ENCODE results near the gene ZHX3.

The ZHX3 gene

DNA sequence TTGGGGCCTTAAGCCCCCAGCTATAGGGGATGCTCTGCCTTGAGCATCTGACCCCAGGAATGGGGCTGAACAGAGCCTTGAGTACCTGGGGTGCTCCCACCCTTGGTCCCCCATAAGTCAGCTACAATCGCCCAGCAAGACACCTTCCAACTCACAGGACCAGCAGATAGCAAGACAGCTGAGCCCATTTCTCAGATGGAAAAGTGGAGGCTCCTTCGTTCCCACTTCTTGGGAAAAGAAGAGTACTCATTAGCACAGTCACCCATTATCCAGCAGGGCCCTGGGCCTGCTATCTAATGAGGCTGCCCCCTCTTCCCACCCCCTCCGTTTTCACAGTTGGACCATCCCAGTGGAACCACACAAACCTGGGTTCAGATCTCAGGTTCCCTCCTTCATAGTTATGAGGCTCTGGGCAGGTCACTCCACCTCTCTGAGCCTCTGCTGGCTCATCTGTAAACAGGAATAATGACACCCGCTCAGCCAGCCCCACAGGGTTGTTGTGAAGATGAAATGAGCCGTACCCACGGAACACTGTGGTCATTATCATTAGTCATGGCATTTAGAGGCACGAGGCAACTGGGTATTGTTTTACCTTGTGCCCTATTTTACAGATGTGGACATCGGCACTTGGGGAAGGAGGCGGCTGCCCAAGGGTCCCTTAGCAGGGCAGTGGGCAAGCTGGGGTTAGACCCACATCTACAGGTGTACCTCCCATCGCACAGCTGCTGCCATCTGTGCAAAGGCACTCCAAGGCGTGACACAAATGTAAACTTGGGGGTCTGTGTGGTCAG lies 27.6 kb upstream of the ZHX3 start:
- Histone ChIP-seq H3K27me3 (ENCODE audit: insufficient read depth, low read length, poor library complexity) (no peaks in the 10 kb centered on the region), H3K9ac (ENCODE audit: low read length) (no peak overlapping the region), H2BK120ac (ENCODE audit: low read depth, low read length) (no peak overlapping the region), H3K56ac (ENCODE audit: low read length) (no peak overlapping the region), H3K4me1 (ENCODE audit: control insufficient read depth, low read depth, low read length) (peaks cover 2% of the 10 kb centered on the region), H2AK5ac (ENCODE audit: low read length) (no peak overlapping the region), H3K4me3 (ENCODE audit: low read length) (no peak overlapping the region), H3K27ac (ENCODE audit: low read depth, low read length) (no peak overlapping the region), H3K79me2 (ENCODE audit: control insufficient read depth, insufficient read depth, low read length) (no peaks in the 10 kb centered on the region), H4K5ac (ENCODE audit: low read length) (no peak overlapping the region), H2BK15ac (replicated peaks; ENCODE audit: low read depth) (no peak overlapping the region), H3K36me3 (ENCODE audit: control insufficient read depth, insufficient read depth, low read length) (no peaks in the 10 kb centered on the region), H2BK5ac (ENCODE audit: low read length) (no peak overlapping the region), H3K18ac (ENCODE audit: low read length) (no peak overlapping the region), H3K4me2 (ENCODE audit: low read length) (no peak overlapping the region), H4K8ac (ENCODE audit: low read depth, low read length) (no peak overlapping the region), H3K79me1 (ENCODE audit: low read length) (no peaks in the 10 kb centered on the region), H3K4ac (ENCODE audit: low read depth, low read length) (no peak overlapping the region), H3K23ac (ENCODE audit: low read length) (no peak overlapping the region)
- no peak for DNase-seq
- WGBS (ENCODE audit: extremely low coverage, insufficient coverage, low lambda C conversion rate) = no CpG with 5 or more reads among the region's 11 CpGs

DNA sequence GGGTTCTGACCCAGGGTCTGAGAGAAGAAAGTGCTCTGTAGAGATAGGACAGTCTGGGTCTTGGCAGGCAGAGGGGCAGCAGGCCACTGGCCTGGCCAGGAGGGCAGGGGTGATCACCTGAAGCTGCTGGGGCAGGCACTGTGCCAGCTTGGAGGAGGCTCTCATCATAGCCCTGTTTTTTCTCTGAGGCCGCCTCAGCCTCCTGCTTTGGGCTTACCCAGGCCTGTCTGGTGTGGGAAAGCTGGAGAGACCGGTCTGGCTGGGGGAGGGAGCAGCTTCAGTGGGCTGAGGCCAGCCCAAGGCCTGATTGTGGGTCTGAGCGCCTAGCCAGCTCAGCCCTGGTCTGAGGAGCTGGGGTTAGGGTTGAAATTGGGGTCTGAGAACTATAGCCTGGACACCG lies 26.9 kb upstream of the ZHX3 start:
- Histone ChIP-seq H2AK5ac (ENCODE audit: low read length) (no peak overlapping the region), H4K5ac (ENCODE audit: low read length) (no peak overlapping the region), H2BK15ac (replicated peaks; ENCODE audit: low read depth) (no peak overlapping the region), H2BK120ac (ENCODE audit: low read depth, low read length) (no peak overlapping the region), H3K79me2 (ENCODE audit: control insufficient read depth, insufficient read depth, low read length) (no peaks in the 10 kb centered on the region), H3K27me3 (ENCODE audit: insufficient read depth, low read length, poor library complexity) (no peaks in the 10 kb centered on the region), H2BK5ac (ENCODE audit: low read length) (no peak overlapping the region), H3K4ac (ENCODE audit: low read depth, low read length) (no peak overlapping the region), H3K56ac (ENCODE audit: low read length) (no peak overlapping the region), H3K18ac (ENCODE audit: low read length) (no peak overlapping the region), H3K4me1 (ENCODE audit: control insufficient read depth, low read depth, low read length) (peaks cover 4% of the 10 kb centered on the region), H3K9ac (ENCODE audit: low read length) (no peak overlapping the region), H3K4me3 (ENCODE audit: low read length) (no peak overlapping the region), H3K79me1 (ENCODE audit: low read length) (no peaks in the 10 kb centered on the region), H3K27ac (ENCODE audit: low read depth, low read length) (no peak overlapping the region), H3K36me3 (ENCODE audit: control insufficient read depth, insufficient read depth, low read length) (no peaks in the 10 kb centered on the region), H3K23ac (ENCODE audit: low read length) (no peak overlapping the region), H4K8ac (ENCODE audit: low read depth, low read length) (no peak overlapping the region), H3K4me2 (ENCODE audit: low read length) (no peak overlapping the region)
- DNase-seq = no peak
- WGBS (ENCODE audit: extremely low coverage, insufficient coverage, low lambda C conversion rate) = no CpG with 5 or more reads among the region's 4 CpGs

DNA sequence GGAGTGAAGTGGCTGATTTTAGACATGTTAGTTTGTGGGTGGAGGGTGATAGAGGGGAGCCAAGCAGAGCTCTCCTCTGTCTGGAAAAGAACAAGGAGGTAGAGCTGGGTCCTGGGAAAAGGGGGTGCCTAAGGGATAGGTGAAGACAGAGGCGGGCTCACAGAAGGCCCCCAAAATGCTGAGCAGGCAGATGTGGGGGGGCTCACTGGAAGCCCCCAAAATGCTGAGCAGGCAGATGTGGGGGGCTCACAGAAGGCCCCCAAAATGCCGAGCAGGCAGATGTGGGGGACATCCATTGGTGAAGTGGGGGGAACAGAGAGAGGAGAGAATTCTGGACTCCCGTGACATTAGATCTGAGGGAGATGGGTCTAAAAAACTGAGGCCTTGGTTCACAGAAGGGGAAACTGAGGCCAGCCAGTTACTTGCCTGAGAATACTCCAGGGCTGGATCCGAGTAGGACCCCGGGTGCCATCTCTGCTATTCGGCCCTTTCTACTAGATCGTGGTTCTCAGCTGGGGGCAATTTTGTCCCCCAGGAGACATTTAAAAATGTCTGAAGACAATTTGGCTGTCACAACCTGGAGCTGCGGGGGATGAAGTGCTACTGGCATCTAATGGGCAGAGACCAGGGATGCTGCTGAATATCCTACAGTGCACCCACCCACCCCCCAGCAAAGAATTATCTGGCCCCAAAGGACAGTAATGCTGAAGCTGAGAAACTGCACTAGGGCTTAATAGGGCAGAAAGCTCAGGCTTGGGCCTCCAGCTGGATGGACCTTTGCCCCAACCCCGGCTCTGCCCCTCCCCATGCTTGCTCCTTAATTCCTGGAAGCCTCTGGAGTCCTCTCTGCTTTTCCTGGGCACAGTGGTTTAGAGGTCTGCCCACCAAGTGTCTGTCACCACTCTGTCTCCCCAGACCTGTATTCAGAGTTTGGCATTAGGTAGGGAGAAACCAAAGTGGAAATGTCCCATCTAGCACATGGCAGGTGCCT lies 25.2 kb upstream of the ZHX3 start:
- no peak overlapping the region for H3K56ac ChIP-seq (ENCODE audit: low read length)
- no peak overlapping the region for H4K5ac ChIP-seq (ENCODE audit: low read length)
- no peak overlapping the region for H3K4ac ChIP-seq (ENCODE audit: low read depth, low read length)
- no peak overlapping the region for H3K4me3 ChIP-seq (ENCODE audit: low read length)
- H3K79me2 ChIP-seq (ENCODE audit: control insufficient read depth, insufficient read depth, low read length) = no peaks in the 10 kb centered on the region
- H4K8ac ChIP-seq (ENCODE audit: low read depth, low read length) = no peak overlapping the region
- no peak overlapping the region for H3K27ac ChIP-seq (ENCODE audit: low read depth, low read length)
- no peaks in the 10 kb centered on the region for H3K79me1 ChIP-seq (ENCODE audit: low read length)
- H2BK120ac ChIP-seq (ENCODE audit: low read depth, low read length) = no peak overlapping the region
- H3K9ac ChIP-seq (ENCODE audit: low read length) = no peak overlapping the region
- H2BK15ac ChIP-seq (replicated peaks; ENCODE audit: low read depth) = no peak overlapping the region
- no peak overlapping the region for H2BK5ac ChIP-seq (ENCODE audit: low read length)
- DNase-seq = no peak
- no peak overlapping the region for H3K4me2 ChIP-seq (ENCODE audit: low read length)
- H3K27me3 ChIP-seq (ENCODE audit: insufficient read depth, low read length, poor library complexity) = peaks cover 2% of the 10 kb centered on the region
- peaks cover 5% of the 10 kb centered on the region for H3K4me1 ChIP-seq (ENCODE audit: control insufficient read depth, low read depth, low read length)
- H3K18ac ChIP-seq (ENCODE audit: low read length) = no peak overlapping the region
- H2AK5ac ChIP-seq (ENCODE audit: low read length) = no peak overlapping the region
- no CpG with 5 or more reads among the region's 9 CpGs for WGBS (ENCODE audit: extremely low coverage, insufficient coverage, low lambda C conversion rate)
- H3K36me3 ChIP-seq (ENCODE audit: control insufficient read depth, insufficient read depth, low read length) = no peaks in the 10 kb centered on the region
- peak overlapping the region; percentile 4 for H3K23ac ChIP-seq (ENCODE audit: low read length)

DNA sequence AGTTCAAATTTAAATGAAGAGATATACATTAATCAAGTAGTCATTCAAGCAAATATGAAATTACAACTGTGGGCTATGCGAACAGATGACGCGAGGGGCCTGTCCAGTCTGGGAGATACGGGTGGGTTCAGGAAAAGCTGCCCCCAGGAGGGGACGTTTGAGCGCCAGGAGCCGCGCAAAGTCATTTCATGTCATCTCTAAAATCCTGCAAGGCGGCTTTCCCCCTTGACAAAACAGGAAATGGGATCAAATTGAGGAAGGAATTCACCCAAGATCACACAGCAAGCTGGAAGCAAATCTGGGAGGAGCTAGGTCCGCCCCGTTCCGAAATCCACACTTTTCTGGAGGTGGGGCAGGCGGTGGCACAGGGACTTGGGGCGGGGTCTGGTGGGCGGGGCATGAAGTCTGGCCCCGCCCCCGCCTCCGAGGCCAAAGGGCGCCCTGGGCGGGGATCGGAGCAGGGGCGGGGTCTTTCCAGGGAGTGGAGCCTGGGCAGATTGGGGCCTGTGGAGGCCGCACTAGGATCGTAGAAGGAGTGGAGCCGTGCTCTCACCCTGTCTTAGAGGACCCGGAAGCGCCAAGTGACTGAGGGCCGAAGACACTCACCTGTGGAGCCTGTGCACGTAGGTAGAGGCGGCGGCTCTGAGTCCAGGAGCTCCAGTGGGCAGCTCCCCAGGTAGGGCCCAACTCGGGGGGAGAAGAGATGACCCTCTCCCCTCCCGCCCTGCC lies 23.0 kb upstream of the ZHX3 start, which contains the start of gene LPIN3:
Gene LPIN3 (plus strand): TSS at position 495 of the 729 bp plus-strand sequence. CDS start 4,983 bp downstream, outside the sequence.
- no peak within 1 kb of the TSS for H3K23ac ChIP-seq (ENCODE audit: low read length)
- peak within 1 kb of the TSS; percentile 7 for H2AK5ac ChIP-seq (ENCODE audit: low read length)
- peak within 1 kb of the TSS; percentile 18 for H3K4ac ChIP-seq (ENCODE audit: low read depth, low read length)
- no peaks in the 10 kb centered on the region for H3K79me1 ChIP-seq (ENCODE audit: low read length)
- peak within 1 kb of the TSS; percentile 64 for H3K9ac ChIP-seq (ENCODE audit: low read length)
- no peak within 1 kb of the TSS for H3K27ac ChIP-seq (ENCODE audit: low read depth, low read length)
- H3K4me3 ChIP-seq (ENCODE audit: low read length) = peak within 1 kb of the TSS; percentile 34
- no peak within 1 kb of the TSS for H2BK15ac ChIP-seq (replicated peaks; ENCODE audit: low read depth)
- peak within 1 kb of the TSS; percentile 88 for H3K56ac ChIP-seq (ENCODE audit: low read length)
- WGBS (ENCODE audit: extremely low coverage, insufficient coverage, low lambda C conversion rate) = no CpG with 5 or more reads among the region's 33 CpGs
- H3K4me1 ChIP-seq (ENCODE audit: control insufficient read depth, low read depth, low read length) = peaks cover 5% of the 10 kb centered on the region
- H3K18ac ChIP-seq (ENCODE audit: low read length) = peak within 1 kb of the TSS; percentile 17
- H3K79me2 ChIP-seq (ENCODE audit: control insufficient read depth, insufficient read depth, low read length) = no peaks in the 10 kb centered on the region
- H2BK120ac ChIP-seq (ENCODE audit: low read depth, low read length) = no peak within 1 kb of the TSS
- H3K4me2 ChIP-seq (ENCODE audit: low read length) = peak within 1 kb of the TSS; percentile 78
- H3K27me3 ChIP-seq (ENCODE audit: insufficient read depth, low read length, poor library complexity) = peaks cover 2% of the 10 kb centered on the region
- no peak within 1 kb of the TSS for H4K5ac ChIP-seq (ENCODE audit: low read length)
- peak within 1 kb of the TSS; percentile 7 for H4K8ac ChIP-seq (ENCODE audit: low read depth, low read length)
- H2BK5ac ChIP-seq (ENCODE audit: low read length) = no peak within 1 kb of the TSS
- DNase-seq = peak; percentile 97
- no peaks in the 10 kb centered on the region for H3K36me3 ChIP-seq (ENCODE audit: control insufficient read depth, insufficient read depth, low read length)

DNA sequence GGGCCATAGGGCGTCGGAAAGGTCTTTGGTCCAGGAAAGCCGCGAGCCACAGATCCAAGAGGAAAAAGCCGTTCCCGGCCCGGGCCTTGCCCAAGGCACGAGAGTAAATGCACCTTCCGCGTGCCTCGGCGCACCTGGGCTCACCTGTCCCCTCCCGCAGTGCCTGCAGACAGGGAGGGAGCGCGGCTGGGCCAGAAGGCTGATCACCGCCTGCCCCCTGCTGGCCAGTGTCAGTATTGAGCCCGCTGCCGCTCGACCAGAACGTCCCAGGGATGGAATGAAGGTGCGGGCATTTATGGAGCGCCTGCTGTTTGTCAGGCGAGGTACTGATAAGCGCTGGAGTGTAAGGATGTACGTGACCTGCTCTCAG lies 22.4 kb upstream of the ZHX3 start:
- Histone ChIP-seq H3K27me3 (ENCODE audit: insufficient read depth, low read length, poor library complexity) (peaks cover 2% of the 10 kb centered on the region), H2BK5ac (ENCODE audit: low read length) (no peak overlapping the region), H4K5ac (ENCODE audit: low read length) (no peak overlapping the region), H3K23ac (ENCODE audit: low read length) (no peak overlapping the region), H3K56ac (ENCODE audit: low read length) (no peak overlapping the region), H2BK15ac (replicated peaks; ENCODE audit: low read depth) (no peak overlapping the region), H3K4ac (ENCODE audit: low read depth, low read length) (no peak overlapping the region), H3K27ac (ENCODE audit: low read depth, low read length) (no peak overlapping the region), H2BK120ac (ENCODE audit: low read depth, low read length) (no peak overlapping the region), H3K18ac (ENCODE audit: low read length) (no peak overlapping the region), H3K79me1 (ENCODE audit: low read length) (no peaks in the 10 kb centered on the region), H2AK5ac (ENCODE audit: low read length) (no peak overlapping the region), H3K4me1 (ENCODE audit: control insufficient read depth, low read depth, low read length) (peaks cover 5% of the 10 kb centered on the region), H3K36me3 (ENCODE audit: control insufficient read depth, insufficient read depth, low read length) (no peaks in the 10 kb centered on the region), H3K9ac (ENCODE audit: low read length) (peak overlapping the region; percentile 47), H3K4me2 (ENCODE audit: low read length) (peak overlapping the region; percentile 71), H3K79me2 (ENCODE audit: control insufficient read depth, insufficient read depth, low read length) (no peaks in the 10 kb centered on the region), H4K8ac (ENCODE audit: low read depth, low read length) (no peak overlapping the region), H3K4me3 (ENCODE audit: low read length) (peak overlapping the region; percentile 10)
- DNase-seq = peak; percentile 89
- no CpG with 5 or more reads among the region's 25 CpGs for WGBS (ENCODE audit: extremely low coverage, insufficient coverage, low lambda C conversion rate)
